ENCODE results near the gene LRRC42. TPM values are rescaled to one million over a fixed set of nuclear protein-coding genes. Genes with fewer than 3 reads are reported as not detected.
"Not testable (repeated sequence)": the region's sequence is repeated elsewhere in the genome, so short reads cannot be mapped to it uniquely, and the experiment has no call there.

LRRC42 gene
- total and polyA plus RNA-seq, 2 experiments from 2014 or later: 41.8 to 46.9 TPM

- Histone ChIP-seq H3K9me3 (ENCODE audit: low read depth) (no peaks in the 10 kb centered on the region), H3K4me2 (ENCODE audit: unreplicated experiment) (no peak overlapping the region), H3K36me3 (ENCODE audit: low read depth) (no peaks in the 10 kb centered on the region), H2AFZ (no peak overlapping the region), H3K4me3 (no peak overlapping the region), H3K27ac (no peak overlapping the region), H3F3A (ENCODE audit: insufficient read depth) (no peaks in the 10 kb centered on the region), H3K9ac (no peak overlapping the region), H3K9me2 (ENCODE audit: insufficient read depth) (no peaks in the 10 kb centered on the region), H3K4me1 (ENCODE audit: insufficient read depth) (no peaks in the 10 kb centered on the region), H3K79me2 (ENCODE audit: insufficient read depth) (no peaks in the 10 kb centered on the region), H4K20me1 (ENCODE audit: insufficient read depth) (no peaks in the 10 kb centered on the region), H3K27me3 (replicated peaks; ENCODE audit: insufficient read depth) (no peaks in the 10 kb centered on the region)
- no peak for TF ChIP-seq EZH2phosphoT487 (IDR thresholded peaks at IDR 0.05; ENCODE audit: insufficient read depth, low read depth)
- no peak for TF ChIP-seq EZH2 (IDR thresholded peaks at IDR 0.05; ENCODE audit: insufficient read depth, poor library complexity, severe bottlenecking)
- in situ Hi-C loops (cut with MboI): no loop called here
- no peak for DNase-seq
These were observed 53.8 kb downstream of the LRRC42 start for GRCh38 chr1:53999920-54000319.

- in situ Hi-C loops (cut with MboI): no loop called here
- H3K9ac ChIP-seq: no peak overlapping the region
- H3F3A ChIP-seq (ENCODE audit: insufficient read depth): no peaks in the 10 kb centered on the region
- 18 to 23% methylated on average over 3 of the region's 3 CpGs for WGBS, 2 experiments (ENCODE audit: low coverage in 1 of 2, low lambda C conversion rate in 2 of 2, missing lambda C conversion rate in 2 of 2)
- no peaks in the 10 kb centered on the region for H3K27me3 ChIP-seq (replicated peaks; ENCODE audit: insufficient read depth)
- no peaks in the 10 kb centered on the region for H3K9me3 ChIP-seq (ENCODE audit: low read depth)
- no peaks in the 10 kb centered on the region for H3K9me2 ChIP-seq (ENCODE audit: insufficient read depth)
- no peaks in the 10 kb centered on the region for H3K79me2 ChIP-seq (ENCODE audit: insufficient read depth)
- no peak overlapping the region for H3K27ac ChIP-seq
- no peak for DNase-seq
- no peak overlapping the region for H3K4me2 ChIP-seq (ENCODE audit: unreplicated experiment)
- H3K36me3 ChIP-seq (ENCODE audit: low read depth): no peaks in the 10 kb centered on the region
- no peaks in the 10 kb centered on the region for H3K4me1 ChIP-seq (ENCODE audit: insufficient read depth)
- H3K4me3 ChIP-seq: no peak overlapping the region
- TF ChIP-seq EZH2 (IDR thresholded peaks at IDR 0.05; ENCODE audit: insufficient read depth, poor library complexity, severe bottlenecking): no peak
- TF ChIP-seq EZH2phosphoT487 (IDR thresholded peaks at IDR 0.05; ENCODE audit: insufficient read depth, low read depth): no peak
- no peak overlapping the region for H2AFZ ChIP-seq
- no peaks in the 10 kb centered on the region for H4K20me1 ChIP-seq (ENCODE audit: insufficient read depth)
These were observed 55.4 kb downstream of the LRRC42 start for GRCh38 chr1:54001591-54001990.

GRCh38 chr1:54002544-54003248 is 56.5 kb downstream of the LRRC42 start:
- H3K36me3 ChIP-seq (ENCODE audit: low read depth): no peaks in the 10 kb centered on the region
- H3K27ac ChIP-seq: no peak overlapping the region
- H3K79me2 ChIP-seq (ENCODE audit: insufficient read depth): no peaks in the 10 kb centered on the region
- TF ChIP-seq EZH2phosphoT487 (IDR thresholded peaks at IDR 0.05; ENCODE audit: insufficient read depth, low read depth): no peak
- TF ChIP-seq EZH2 (IDR thresholded peaks at IDR 0.05; ENCODE audit: insufficient read depth, poor library complexity, severe bottlenecking): no peak
- no peak overlapping the region for H2AFZ ChIP-seq
- WGBS, 2 experiments (ENCODE audit: low coverage in 1 of 2, low lambda C conversion rate in 2 of 2, missing lambda C conversion rate in 2 of 2): 48 to 50% methylated on average over 8 to 9 of the region's 9 CpGs
- no peak overlapping the region for H3K9ac ChIP-seq
- H3K4me2 ChIP-seq (ENCODE audit: unreplicated experiment): no peak overlapping the region
- DNase-seq: no peak
- no peaks in the 10 kb centered on the region for H3K9me2 ChIP-seq (ENCODE audit: insufficient read depth)
- H3K4me3 ChIP-seq: no peak overlapping the region
- no peaks in the 10 kb centered on the region for H3K4me1 ChIP-seq (ENCODE audit: insufficient read depth)
- H3K9me3 ChIP-seq (ENCODE audit: low read depth): no peaks in the 10 kb centered on the region
- H4K20me1 ChIP-seq (ENCODE audit: insufficient read depth): no peaks in the 10 kb centered on the region
- no peaks in the 10 kb centered on the region for H3F3A ChIP-seq (ENCODE audit: insufficient read depth)
- no peaks in the 10 kb centered on the region; the same call in 1 of the 2 replicates for H3K27me3 ChIP-seq (replicated peaks; ENCODE audit: insufficient read depth)
- in situ Hi-C loops (cut with MboI): no loop called here

- H3K4me2 ChIP-seq (ENCODE audit: unreplicated experiment): no peak overlapping the region
- no peak overlapping the region for H3K9ac ChIP-seq
- TF ChIP-seq EZH2phosphoT487 (IDR thresholded peaks at IDR 0.05; ENCODE audit: insufficient read depth, low read depth) (no peak), EZH2 (IDR thresholded peaks at IDR 0.05; ENCODE audit: insufficient read depth, poor library complexity, severe bottlenecking) (no peak)
- H3K27ac ChIP-seq: no peak overlapping the region
- DNase-seq: no peak
- H3K79me2 ChIP-seq (ENCODE audit: insufficient read depth): no peaks in the 10 kb centered on the region
- in situ Hi-C loops (cut with MboI): no loop called here
- no peaks in the 10 kb centered on the region; the same call in 1 of the 2 replicates for H3K27me3 ChIP-seq (replicated peaks; ENCODE audit: insufficient read depth)
- H4K20me1 ChIP-seq (ENCODE audit: insufficient read depth): no peaks in the 10 kb centered on the region
- H3K4me3 ChIP-seq: no peak overlapping the region
- H3K9me3 ChIP-seq (ENCODE audit: low read depth): no peaks in the 10 kb centered on the region
- H3K9me2 ChIP-seq (ENCODE audit: insufficient read depth): no peaks in the 10 kb centered on the region
- no peaks in the 10 kb centered on the region for H3K36me3 ChIP-seq (ENCODE audit: low read depth)
- no peak overlapping the region for H2AFZ ChIP-seq
- H3F3A ChIP-seq (ENCODE audit: insufficient read depth): no peaks in the 10 kb centered on the region
- no peaks in the 10 kb centered on the region for H3K4me1 ChIP-seq (ENCODE audit: insufficient read depth)
- 83 to 86% methylated on average over 11 to 12 of the region's 12 CpGs for WGBS, 2 experiments (ENCODE audit: low coverage in 1 of 2, low lambda C conversion rate in 2 of 2, missing lambda C conversion rate in 2 of 2)
These were observed 57.1 kb downstream of the LRRC42 start for GRCh38 chr1:54003249-54003646.

- H4K20me1 ChIP-seq (ENCODE audit: insufficient read depth); H3K9me3 ChIP-seq (ENCODE audit: low read depth); H3K27ac ChIP-seq; H3K4me1 ChIP-seq (ENCODE audit: insufficient read depth); in situ Hi-C loops (cut with MboI); H2AFZ ChIP-seq; H3K27me3 ChIP-seq (replicated peaks; ENCODE audit: insufficient read depth); H3K9me2 ChIP-seq (ENCODE audit: insufficient read depth); H3K79me2 ChIP-seq (ENCODE audit: insufficient read depth); H3K36me3 ChIP-seq (ENCODE audit: low read depth); H3K4me2 ChIP-seq (ENCODE audit: unreplicated experiment); H3K9ac ChIP-seq; DNase-seq; H3K4me3 ChIP-seq; H3F3A ChIP-seq (ENCODE audit: insufficient read depth): not testable (repeated sequence)
- WGBS, 2 experiments (ENCODE audit: low coverage in 1 of 2, low lambda C conversion rate in 2 of 2, missing lambda C conversion rate in 2 of 2): 88 to 92% methylated on average over 17 to 18 of the region's 19 CpGs
These were observed 57.8 kb downstream of the LRRC42 start for GRCh38 chr1:54003750-54004480.
